ENCODE measurements around the gene EGFL8. TPM values are rescaled to one million over a fixed set of nuclear protein-coding genes. Genes with fewer than 3 reads are reported as not detected.
A peak's percentile ranks its signal among the peaks of the same experiment; 100 is the strongest.

EGFL8 gene
- total and polyA plus RNA-seq, 2 of the 8 experiments (the other 6 are each of a cell fraction or from before 2014, with no cell fraction given), result 5.0 to 9.2 TPM

- H3K23ac ChIP-seq (ENCODE audit: insufficient read length), result no peak within 1 kb of the TSS
- peaks cover 0 to 13% of the 10 kb centered on the region in 2 experiments; a peak in 2 of 4 replicates for H3K79me2 ChIP-seq (ENCODE audit: control insufficient read depth in 1 of 2, insufficient read depth in 2 of 2, low read length in 2 of 2)
- peak within 1 kb of the TSS; percentile 76 for H3K27ac ChIP-seq (ENCODE audit: low read depth, low read length)
- WGBS, 2 experiments (ENCODE audit: extremely low coverage in 1 of 2, insufficient coverage in 1 of 2, insufficient read length in 1 of 2, insufficient replicate concordance in 2 of 2, low coverage in 1 of 2, low lambda C conversion rate in 2 of 2, missing lambda C conversion rate in 1 of 2), result 7% methylated on average over 11 of the region's 23 CpGs; no CpG with 5 or more reads in 1 of the 2 experiments
- H3K23me2 ChIP-seq (ENCODE audit: low read depth, low read length), result peaks cover 8% of the 10 kb centered on the region
- H3K9me3 ChIP-seq (ENCODE audit: insufficient read depth in 2 of 2, low read depth in 1 of 2, low read length in 1 of 2), result no peaks in the 10 kb centered on the region
- H3K56ac ChIP-seq (replicated peaks; ENCODE audit: insufficient read length, low read depth, low read length), result no peak within 1 kb of the TSS
- H4K5ac ChIP-seq (ENCODE audit: insufficient read length, low read depth, low read length), result peak within 1 kb of the TSS; percentile 0
- no peak within 1 kb of the TSS for H3K14ac ChIP-seq (ENCODE audit: insufficient read length)
- H3K9ac ChIP-seq (replicated peaks in 1 of 4; ENCODE audit: extremely low read depth in 1 of 4, low read depth in 3 of 4, low read length in 3 of 4), result peak within 1 kb of the TSS; percentile 38 to 80 (median 60); a peak in 6 of 7 replicates
- H3K4ac ChIP-seq (replicated peaks; ENCODE audit: insufficient read length, low read depth, low read length), result peak within 1 kb of the TSS; percentile 80
- H2AK5ac ChIP-seq (ENCODE audit: low read depth, low read length), result peak within 1 kb of the TSS; percentile 17; the same call in 1 of the 2 replicates
- H3K79me1 ChIP-seq (ENCODE audit: low read depth, low read length), result peaks cover 2% of the 10 kb centered on the region; the same call in 1 of the 2 replicates
- DNase-seq (ENCODE audit: low read depth in 1 of 2, low spot score in 2 of 2) (peak; percentile 65 to 70), FAIRE-seq (no peak)
- H4K91ac ChIP-seq (replicated peaks; ENCODE audit: insufficient read length, low read length), result peak within 1 kb of the TSS; percentile 20
- no peaks in the 10 kb centered on the region for H3K27me3 ChIP-seq (replicated peaks in 1 of 4; ENCODE audit: control insufficient read depth in 3 of 4, extremely low read depth in 1 of 4, insufficient read depth in 3 of 4, low read length in 3 of 4)
- CTCF ChIA-PET (ENCODE audit: partially characterized antibody), result interaction anchor here (1.1 to 2.5 kb wide), 6 partner anchors 8 to 72 kb away, joined by 3 to 12 read pairs (median 6); partner anchors contain the start of gene RNF5
- H2BK15ac ChIP-seq (ENCODE audit: low read length), result peak within 1 kb of the TSS; percentile 67; the same call in 1 of the 2 replicates
- H2BK12ac ChIP-seq (ENCODE audit: low read depth, low read length), result peak within 1 kb of the TSS; percentile 92; the same call in 1 of the 2 replicates
- POLR2A ChIA-PET (ENCODE audit: partially characterized antibody), result interaction anchor here (0.6 to 13.3 kb wide), 10 partner anchors 11 to 90 kb away, joined by 3 to 194 read pairs (median 4); partner anchors contain the start of genes AGPAT1, PRRT1 and RNF5
- peaks cover 2 to 18% (median 14%) of the 10 kb centered on the region in 4 experiments; a peak in 7 of 8 replicates for H3K36me3 ChIP-seq (ENCODE audit: control insufficient read depth in 2 of 4, insufficient read depth in 4 of 4, low read length in 3 of 4)
- H2AFZ ChIP-seq (ENCODE audit: low read length), result no peak within 1 kb of the TSS
- no peak within 1 kb of the TSS; the same call in 1 of the 2 replicates for H4K8ac ChIP-seq (ENCODE audit: extremely low read depth, insufficient read depth, low read length)
- H4K20me1 ChIP-seq (replicated peaks in 1 of 2; ENCODE audit: control insufficient read depth in 1 of 2, insufficient read depth in 2 of 2, low read length in 2 of 2), result peaks cover 0 to 3% of the 10 kb centered on the region in 2 experiments
- H2BK120ac ChIP-seq (replicated peaks; ENCODE audit: low read depth, low read length), result peak within 1 kb of the TSS; percentile 50
- H3K4me2 ChIP-seq (ENCODE audit: insufficient read depth in 1 of 2, low read depth in 2 of 2, low read length in 2 of 2), result peak within 1 kb of the TSS; percentile 81 to 90
- peaks cover 8 to 36% (median 18%) of the 10 kb centered on the region in 4 experiments for H3K4me1 ChIP-seq (replicated peaks in 1 of 4; ENCODE audit: control insufficient read depth in 3 of 4, insufficient read depth in 4 of 4, low read length in 3 of 4)
- H2BK5ac ChIP-seq (ENCODE audit: low read depth, low read length), result peak within 1 kb of the TSS; percentile 55; the same call in 1 of the 2 replicates
- H3K4me3 ChIP-seq (ENCODE audit: extremely low read depth in 1 of 4, insufficient read depth in 2 of 4, low read depth in 3 of 4, low read length in 4 of 4), result peak within 1 kb of the TSS; percentile 30 to 87 (median 64)
- 0 out of 2 replicates have a peak within 1 kb of the TSS, but pooled peaks have one; percentile 48 for H2BK20ac ChIP-seq (ENCODE audit: low read length)
- H3K18ac ChIP-seq (ENCODE audit: extremely low read depth, low read length), result peak within 1 kb of the TSS; percentile 75
- TF ChIP-seq KDM1A (IDR thresholded peaks at IDR 0.05; ENCODE audit: borderline replicate concordance, low read length) (no peak), POLR2AphosphoS5 (IDR thresholded peaks at IDR 0.05; ENCODE audit: low read depth, low read length) (no peak), EGR1 (IDR thresholded peaks at IDR 0.05; ENCODE audit: borderline replicate concordance, low read depth, low read length) (peak; percentile 63; the same call in 1 of the 2 replicates), EZH2 (IDR thresholded peaks at IDR 0.05; ENCODE audit: low read depth, low read length, severe bottlenecking) (no peak), TAF1 (IDR thresholded peaks at IDR 0.05; ENCODE audit: low read depth, low read length) (no peak), BCL11A (IDR thresholded peaks at IDR 0.05; ENCODE audit: low read depth in 2 of 2, low read length in 2 of 2) (no peak), SP1 (IDR thresholded peaks at IDR 0.05; ENCODE audit: low read depth, low read length) (peak; percentile 93), CHD2 (IDR thresholded peaks at IDR 0.05; ENCODE audit: low read length) (peak; percentile 37; the same call in 1 of the 2 replicates), RBBP5 (IDR thresholded peaks at IDR 0.05; ENCODE audit: borderline replicate concordance, low read depth, low read length) (no peak), SP2 (IDR thresholded peaks at IDR 0.05; ENCODE audit: low read length) (no peak), SRF (IDR thresholded peaks at IDR 0.05; ENCODE audit: low read depth, low read length) (no peak), NRF1 (IDR thresholded peaks at IDR 0.05; ENCODE audit: low read depth, low read length) (no peak)
Observed at GRCh38 chr6:32190054-32190851, 25.9 kb downstream of the EGFL8 start, which contains the start of gene PBX2. TSS of gene PBX2 (minus strand) at chr6:32190202. CDS start at chr6:32189915, 287 bp downstream.

All from H1 (cell line).